CMK (cell line): Measurements from ENCODE around the gene NPFF.

Experiments
- DNase-seq: peaks from one replicate; pipeline ENCODE4 v3.0.0-alpha.2; 2010; ENCODE audit warnings: low read depth

The NPFF gene

DNA sequence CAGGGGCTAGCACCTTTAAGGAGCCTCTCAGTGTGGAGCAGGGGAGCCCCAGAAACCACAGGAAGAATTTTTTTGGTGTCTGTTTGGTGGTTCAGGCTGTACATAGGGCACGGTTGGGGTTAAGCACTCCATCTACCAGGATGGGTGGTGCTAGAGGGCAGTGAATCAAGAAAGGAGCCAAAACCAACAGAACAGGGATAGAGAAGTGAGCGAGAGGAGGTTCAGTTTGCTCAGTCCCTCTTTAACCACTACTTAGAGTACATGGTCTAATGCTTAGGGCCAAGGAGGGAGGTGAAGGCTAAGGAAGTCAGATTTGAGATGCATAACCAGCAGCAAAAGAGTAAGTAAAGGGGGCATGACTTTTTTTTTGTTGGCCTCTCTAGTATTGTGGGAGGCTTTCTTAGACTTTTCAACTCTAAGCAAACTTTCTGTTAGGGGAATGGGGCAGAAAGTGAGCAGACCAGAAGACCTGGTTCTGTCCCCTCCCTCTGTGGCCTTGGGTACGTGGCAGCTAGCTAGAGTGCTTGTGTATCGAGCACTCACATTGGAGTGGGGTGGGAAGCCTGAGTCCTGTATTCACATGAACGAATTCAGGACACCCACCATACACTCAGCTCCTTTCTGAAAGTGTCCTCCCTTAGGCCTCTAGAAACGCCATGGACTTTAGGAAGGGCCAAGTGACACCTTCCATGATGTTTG lies 6.6 kb upstream of the NPFF start:
- no peak for DNase-seq

DNA sequence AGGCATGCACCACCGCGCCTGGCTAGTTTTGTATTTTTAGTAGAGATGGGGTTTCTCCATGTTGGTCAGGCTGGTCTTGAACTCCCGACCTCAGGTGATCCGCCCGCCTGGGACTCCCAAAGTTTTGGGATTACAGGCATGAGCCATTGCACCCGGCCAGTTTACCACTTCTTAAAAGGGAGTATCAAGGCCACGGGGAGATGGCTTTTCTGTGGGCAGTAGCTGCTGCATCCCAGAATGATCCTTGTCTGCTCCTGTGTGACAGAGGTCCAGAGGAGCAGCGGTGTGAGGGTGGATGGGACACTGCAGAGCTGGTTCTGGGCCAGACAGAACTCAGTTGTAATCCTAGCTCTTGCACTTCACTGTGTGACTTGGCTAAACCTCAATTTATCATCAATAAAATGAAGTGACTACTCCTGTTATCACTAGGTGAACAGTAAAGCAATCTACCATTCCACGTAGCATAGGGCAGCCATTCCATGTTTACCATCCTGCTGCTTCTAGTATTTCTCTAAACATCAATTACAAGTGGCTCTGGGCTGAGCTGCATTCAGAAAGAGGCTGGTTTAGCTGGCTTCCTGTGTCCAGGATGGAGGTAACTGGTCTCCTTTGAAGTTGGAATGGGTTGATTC lies 3.0 kb upstream of the NPFF start:
- DNase-seq, result no peak

GRCh38 chr12:53508534-53509170 lies 1.4 kb upstream of the NPFF start:
- DNase-seq, result no peak

- no peak for DNase-seq
Observed at GRCh38 chr12:53507603-53507885, 260 bp upstream of the NPFF start.

DNA sequence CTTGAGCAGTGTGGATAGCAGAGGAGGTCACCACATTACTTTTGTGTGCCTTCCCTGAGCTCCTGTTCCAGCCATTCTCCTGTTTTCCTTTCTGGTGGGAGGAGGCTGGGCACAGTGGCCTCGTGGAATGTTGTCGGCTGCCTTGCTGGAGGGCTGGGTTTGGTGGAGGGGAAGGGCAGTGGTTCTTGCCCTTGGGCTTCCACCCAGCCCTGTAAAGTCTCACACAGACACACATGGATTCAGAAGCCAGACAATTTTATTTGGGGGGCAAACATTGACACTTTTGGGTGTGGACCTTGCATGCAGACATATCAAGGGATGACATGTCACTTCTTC lies 866 bp downstream of the NPFF start:
- DNase-seq, result no peak

DNA sequence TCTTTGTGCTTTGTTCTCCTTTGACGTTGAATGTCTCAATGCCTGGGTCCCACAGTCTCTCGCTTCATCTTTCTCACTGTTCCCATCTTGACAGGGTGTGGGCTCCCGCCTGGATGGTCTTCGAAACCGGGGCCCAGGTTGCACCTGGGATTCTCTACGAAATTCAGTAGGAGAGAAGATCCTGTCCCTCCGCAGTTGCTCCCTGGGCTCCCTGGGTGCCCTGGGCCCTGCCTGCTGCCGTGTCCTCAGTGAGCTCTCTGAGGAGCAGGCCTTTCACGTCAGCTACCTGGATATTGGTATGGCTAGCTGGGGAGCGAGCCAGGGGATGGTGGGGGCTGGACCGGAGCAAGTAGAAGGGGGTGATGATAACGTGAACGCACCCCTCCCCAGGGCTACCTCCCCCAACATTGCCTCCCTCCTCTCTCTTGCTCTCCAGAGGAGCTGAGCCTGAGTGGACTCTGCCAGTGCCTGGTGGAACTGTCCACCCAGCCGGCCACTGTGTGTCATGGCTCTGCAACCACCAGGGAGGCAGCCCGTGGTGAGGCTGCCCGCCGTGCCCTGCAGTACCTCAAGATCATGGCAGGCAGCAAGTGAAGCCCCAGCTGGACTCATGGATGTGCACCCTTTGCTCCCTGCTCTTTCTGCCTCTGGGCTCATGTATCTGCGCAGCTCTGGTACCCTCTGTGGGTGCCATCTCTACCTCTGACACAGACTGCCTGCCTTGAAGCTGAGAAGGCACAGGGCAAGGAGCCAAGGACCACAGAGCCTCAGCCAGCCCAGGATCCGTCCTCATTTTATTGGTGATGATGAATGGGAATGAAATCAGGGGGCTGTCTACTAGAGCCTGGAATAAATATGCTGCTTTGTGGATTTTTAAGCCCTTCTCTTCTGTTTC lies 1.5 kb downstream of the NPFF start:
- DNase-seq, result no peak

DNA sequence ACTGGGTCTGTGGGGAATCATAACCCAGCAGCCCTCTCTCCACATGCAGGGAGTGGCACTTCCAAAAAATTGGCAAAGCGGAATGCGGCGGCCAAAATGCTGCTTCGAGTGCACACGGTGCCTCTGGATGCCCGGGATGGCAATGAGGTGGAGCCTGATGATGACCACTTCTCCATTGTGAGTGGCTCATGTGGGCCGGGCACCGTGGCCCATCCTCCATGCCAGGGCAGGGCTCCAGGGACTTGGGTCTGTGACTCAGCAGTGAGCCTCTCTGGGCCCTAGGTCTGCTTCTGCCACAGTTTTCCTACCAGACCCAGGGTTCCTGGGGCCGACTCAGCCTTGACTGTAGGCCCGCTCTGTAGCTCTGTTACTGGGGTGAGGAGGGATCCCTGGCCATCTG lies 2.2 kb downstream of the NPFF start:
- no peak for DNase-seq

- no peak for DNase-seq
Observed at GRCh38 chr12:53504004-53504920, 3.0 kb downstream of the NPFF start.

GRCh38 chr12:53502983-53503728 lies 4.1 kb downstream of the NPFF start:
- DNase-seq, result no peak

- no peak for DNase-seq
Observed at GRCh38 chr12:53502331-53502730, 5.0 kb downstream of the NPFF start.

DNA sequence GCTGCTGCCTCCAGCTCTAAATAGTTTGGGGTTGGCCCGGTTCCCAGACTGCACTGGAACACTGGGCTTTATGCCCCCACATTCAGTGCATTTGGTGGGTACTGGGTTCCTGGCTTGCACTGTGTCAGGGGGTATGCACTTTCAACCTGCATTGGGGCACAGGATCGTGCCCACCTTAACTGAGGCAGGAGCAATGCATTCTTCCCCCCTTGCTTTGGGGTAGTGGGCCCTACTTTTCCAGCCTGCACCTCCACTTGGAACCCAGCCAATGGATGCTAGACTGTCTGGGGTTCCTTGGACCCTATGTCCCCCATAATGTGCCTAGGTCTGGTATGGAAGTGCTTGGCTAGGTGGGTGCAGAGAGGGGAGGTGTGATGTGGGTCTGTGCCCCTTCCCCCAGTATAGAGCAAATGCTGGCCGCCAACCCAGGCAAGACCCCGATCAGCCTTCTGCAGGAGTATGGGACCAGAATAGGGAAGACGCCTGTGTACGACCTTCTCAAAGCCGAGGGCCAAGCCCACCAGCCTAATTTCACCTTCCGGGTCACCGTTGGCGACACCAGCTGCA lies 5.6 kb downstream of the NPFF start:
- DNase-seq, result no peak

GRCh38 chr12:53500776-53501614 lies 6.3 kb downstream of the NPFF start, which contains the start of gene TARBP2:
Gene TARBP2 (plus strand): TSS chr12:53501283. CDS start chr12:53501409, 126 bp downstream.
- DNase-seq, result peak; percentile 98

DNA sequence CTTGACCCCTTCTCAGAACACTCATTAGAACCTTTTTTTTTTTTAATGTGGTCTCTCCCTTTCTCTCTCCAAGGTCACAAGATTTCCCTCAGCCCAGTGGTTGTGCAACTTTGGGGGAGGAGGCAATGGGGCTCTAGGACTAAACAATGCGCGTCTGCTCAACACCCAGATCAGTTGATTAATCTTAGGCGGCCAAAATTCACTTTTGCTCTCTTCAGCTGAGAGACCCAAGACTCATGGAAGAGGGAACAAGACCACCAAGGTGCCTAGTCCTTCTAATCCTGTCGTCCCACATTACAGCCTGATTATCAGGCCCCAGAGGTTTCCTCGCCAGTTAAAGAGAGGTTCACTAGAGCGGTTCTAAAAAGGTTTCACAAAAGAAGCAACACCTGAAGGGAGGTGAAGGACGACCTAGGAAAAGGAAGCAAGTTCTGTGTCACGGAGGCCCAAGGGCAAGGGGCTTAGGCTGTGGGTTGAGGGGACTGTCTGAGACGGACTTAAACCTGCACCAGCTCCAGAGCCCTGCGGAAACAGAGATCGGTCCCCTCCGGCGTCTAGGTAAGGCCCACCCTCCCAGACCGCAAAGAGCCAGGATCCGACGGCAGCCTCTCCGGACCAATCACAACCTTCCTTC lies 7.0 kb downstream of the NPFF start:
- no peak for DNase-seq

DNA sequence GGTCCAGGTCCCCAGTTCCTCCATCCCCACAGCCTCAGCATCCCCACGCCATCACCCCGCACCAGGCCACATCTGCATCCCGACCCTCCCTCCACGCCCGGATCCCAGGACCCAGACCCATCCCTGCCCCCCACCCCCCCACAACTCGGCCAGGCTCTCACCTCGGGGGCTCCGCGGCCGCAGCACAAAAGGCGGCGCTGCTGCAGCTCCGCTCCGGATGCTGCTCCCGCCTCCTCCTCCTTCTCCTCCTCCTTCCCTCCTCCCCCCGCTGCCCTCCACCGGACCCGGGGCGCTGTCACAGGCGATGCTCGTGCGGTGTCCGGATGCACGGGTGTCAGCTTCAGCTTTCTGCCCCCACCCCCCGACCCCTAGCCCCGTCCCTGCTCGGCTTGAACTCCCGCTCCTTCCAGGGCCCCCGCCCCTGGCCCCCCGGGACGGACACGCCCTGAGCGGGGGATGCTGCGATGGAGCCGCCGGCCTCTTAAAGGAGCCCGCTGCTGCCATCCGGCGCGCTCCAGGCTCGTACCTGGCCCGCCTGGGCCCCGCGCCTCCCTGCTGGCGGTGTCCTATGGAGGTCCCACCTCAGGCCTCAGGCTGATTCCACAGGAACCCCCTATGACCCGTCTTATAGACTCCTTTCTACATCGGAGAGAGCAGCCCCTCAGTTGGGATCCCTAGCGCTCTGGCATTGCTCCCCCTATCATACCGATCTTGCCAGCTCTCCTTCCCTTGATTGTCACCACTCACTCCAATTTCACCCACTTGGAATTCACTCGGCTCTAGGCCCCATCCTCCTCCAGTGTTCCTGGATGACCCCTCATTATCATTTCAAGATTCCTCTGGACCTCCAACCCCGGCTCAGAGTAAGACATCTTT lies 7.8 kb downstream of the NPFF start, which contains the start of gene MAP3K12:
Gene MAP3K12 (minus strand): TSS at position 193 of the 876 bp plus-strand sequence. CDS start 12,067 bp downstream, outside the sequence.
- no peak for DNase-seq

- DNase-seq, result no peak
Observed at GRCh38 chr12:53498235-53498630, 9.1 kb downstream of the NPFF start.

DNA sequence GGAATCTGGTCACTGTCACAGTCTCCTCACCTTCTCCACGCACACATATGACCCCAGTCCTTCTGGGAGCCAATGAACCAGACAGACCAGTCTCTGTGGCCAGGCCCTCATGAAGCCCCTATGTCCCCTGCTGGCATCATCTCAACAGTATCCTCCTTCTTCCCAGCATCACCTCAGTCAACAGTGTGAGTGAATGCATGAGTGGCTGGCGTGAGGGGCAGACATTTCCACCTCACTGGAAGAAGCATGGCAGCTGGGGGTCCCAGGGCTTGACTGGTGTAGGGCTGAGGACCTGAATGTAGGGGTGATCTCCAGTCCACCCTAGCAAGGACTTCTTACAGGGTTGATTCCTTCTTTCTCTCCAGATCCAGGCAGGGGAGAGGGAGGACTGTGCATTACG lies 9.8 kb downstream of the NPFF start:
- no peak for DNase-seq

DNA sequence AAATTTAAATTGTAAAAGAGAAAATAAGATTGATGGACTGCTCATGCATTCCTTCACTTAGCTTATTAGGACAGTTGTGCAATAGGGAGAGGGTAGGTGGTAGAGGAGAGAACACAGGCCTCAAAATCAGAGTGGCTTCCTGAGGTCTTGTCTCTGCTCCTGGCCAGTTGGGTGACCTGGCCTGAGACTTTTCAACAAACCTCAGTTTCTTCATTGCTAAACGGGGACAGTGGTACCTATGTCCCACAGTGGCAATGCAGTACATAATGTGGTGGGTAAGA lies 10.6 kb downstream of the NPFF start:
- DNase-seq, result no peak
